ENCODE measurements around the gene OR13C2.
"Not testable (repeated sequence)": the region's sequence is repeated elsewhere in the genome, so short reads cannot be mapped to it uniquely, and the experiment has no call there.

DNA sequence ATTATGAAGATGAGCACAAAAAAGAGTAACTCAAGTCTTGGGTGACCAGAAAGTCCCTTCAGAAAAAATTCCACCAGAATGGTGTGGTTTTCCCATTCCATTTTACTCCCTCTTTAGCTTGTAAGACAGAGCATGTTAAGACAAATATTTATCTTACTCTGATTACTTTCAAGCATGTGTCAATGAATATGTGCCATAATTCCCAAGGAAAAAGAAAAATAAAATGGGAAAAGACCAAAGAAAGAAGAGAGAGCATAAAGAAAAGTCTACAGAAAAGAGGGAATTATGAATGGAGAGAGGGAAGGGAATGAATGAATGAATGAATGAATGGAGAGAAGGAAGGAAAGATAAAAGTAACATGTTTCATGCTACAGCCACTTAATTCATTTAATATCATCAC, 6.1 kb downstream of the OR13C2 start, which contains the start of gene OR13C5:
- TF ChIP-seq, protein P1, sequence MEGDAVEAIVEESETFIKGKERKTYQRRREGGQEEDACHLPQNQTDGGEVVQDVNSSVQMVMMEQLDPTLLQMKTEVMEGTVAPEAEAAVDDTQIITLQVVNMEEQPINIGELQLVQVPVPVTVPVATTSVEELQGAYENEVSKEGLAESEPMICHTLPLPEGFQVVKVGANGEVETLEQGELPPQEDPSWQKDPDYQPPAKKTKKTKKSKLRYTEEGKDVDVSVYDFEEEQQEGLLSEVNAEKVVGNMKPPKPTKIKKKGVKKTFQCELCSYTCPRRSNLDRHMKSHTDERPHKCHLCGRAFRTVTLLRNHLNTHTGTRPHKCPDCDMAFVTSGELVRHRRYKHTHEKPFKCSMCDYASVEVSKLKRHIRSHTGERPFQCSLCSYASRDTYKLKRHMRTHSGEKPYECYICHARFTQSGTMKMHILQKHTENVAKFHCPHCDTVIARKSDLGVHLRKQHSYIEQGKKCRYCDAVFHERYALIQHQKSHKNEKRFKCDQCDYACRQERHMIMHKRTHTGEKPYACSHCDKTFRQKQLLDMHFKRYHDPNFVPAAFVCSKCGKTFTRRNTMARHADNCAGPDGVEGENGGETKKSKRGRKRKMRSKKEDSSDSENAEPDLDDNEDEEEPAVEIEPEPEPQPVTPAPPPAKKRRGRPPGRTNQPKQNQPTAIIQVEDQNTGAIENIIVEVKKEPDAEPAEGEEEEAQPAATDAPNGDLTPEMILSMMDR (conservative IDR thresholded peaks at IDR 0.05; ENCODE audit: low read length) = not testable (repeated sequence)
- not testable (repeated sequence) for TF ChIP-seq EZH2phosphoT487 (IDR thresholded peaks at IDR 0.05; ENCODE audit: borderline replicate concordance)

All from Loucy (cell line).